Vagina (tissue), 2 donors: Measurements from ENCODE around the gene KRT15.
A peak's percentile ranks its signal among the peaks of the same experiment; 100 is the strongest.

ENCODE experiments used
- POLR2A ChIP-seq, 2 donors: fragments of 450-650 bp; IDR thresholded peaks; one replicate each; pipeline ENCODE4 v1.6.1; 2017; ENCODE audit warnings: antibody characterized with exemption in 2 of 2, mild to moderate bottlenecking in 2 of 2, moderate library complexity in 2 of 2
- POLR2AphosphoS5 ChIP-seq, 2 donors: sonication (generic); formaldehyde crosslinking; IDR thresholded peaks; one replicate each; pipeline ENCODE4 v1.9.0; 2017; ENCODE audit warnings: antibody characterized with exemption in 2 of 2, mild to moderate bottlenecking in 2 of 2, low read depth in 1 of 2; ENCODE audit not compliant: insufficient read depth in 1 of 2
- TF ChIP-seq, protein P1 (sequence below), 3 experiments: fragments of 450-650 bp in 2 of 3; fragments of 200-600 bp in 1 of 3; sonication (generic) in 1 of 3; IDR thresholded peaks; one replicate each; pipeline ENCODE4 v1.5.1; 2017 to 2019; ENCODE audit warnings: antibody characterized with exemption in 3 of 3, mild to moderate bottlenecking in 2 of 3, moderate library complexity in 2 of 3

DNA sequence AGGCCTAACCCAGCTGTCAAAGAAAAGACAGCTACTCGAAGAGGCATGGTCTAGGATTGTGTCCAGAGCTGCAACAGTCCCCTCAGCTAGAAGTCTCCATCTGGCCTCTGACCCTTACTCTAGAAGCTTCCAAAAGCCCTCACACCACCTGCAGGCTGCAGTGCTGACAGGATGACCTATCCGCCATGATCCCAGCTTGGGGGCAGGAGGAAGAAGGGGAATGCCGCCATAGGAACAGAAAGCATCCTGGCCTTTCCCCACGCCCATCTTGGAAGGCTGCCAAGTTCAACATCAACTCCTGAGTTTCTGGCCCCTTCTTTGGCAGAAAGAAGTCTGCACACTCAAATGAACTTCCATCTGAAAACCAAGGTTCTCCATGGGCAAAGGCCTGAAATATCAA, 25.9 kb downstream of the KRT15 start:
- TF ChIP-seq, protein P1, sequence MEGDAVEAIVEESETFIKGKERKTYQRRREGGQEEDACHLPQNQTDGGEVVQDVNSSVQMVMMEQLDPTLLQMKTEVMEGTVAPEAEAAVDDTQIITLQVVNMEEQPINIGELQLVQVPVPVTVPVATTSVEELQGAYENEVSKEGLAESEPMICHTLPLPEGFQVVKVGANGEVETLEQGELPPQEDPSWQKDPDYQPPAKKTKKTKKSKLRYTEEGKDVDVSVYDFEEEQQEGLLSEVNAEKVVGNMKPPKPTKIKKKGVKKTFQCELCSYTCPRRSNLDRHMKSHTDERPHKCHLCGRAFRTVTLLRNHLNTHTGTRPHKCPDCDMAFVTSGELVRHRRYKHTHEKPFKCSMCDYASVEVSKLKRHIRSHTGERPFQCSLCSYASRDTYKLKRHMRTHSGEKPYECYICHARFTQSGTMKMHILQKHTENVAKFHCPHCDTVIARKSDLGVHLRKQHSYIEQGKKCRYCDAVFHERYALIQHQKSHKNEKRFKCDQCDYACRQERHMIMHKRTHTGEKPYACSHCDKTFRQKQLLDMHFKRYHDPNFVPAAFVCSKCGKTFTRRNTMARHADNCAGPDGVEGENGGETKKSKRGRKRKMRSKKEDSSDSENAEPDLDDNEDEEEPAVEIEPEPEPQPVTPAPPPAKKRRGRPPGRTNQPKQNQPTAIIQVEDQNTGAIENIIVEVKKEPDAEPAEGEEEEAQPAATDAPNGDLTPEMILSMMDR (IDR thresholded peaks at IDR 0.05): no peak
- TF ChIP-seq POLR2AphosphoS5 (IDR thresholded peaks at IDR 0.05; ENCODE audit: insufficient read depth in 1 of 2, low read depth in 1 of 2) (peak in 1 of 2 donors; percentile 28), POLR2A (IDR thresholded peaks at IDR 0.05) (no peak)
